Activated CD8-positive, alpha-beta memory T cell treated with anti-CD3 and anti-CD28 coated beads, Interleukin-2, amount 50 U/mL, for 1 hour (primary cell): ENCODE results near the gene KRABD2.
"Not testable (repeated sequence)": the region's sequence is repeated elsewhere in the genome, so short reads cannot be mapped to it uniquely, and the experiment has no call there.

Experiments used
- DNase-seq: peaks from one replicate; pipeline ENCODE4 v3.0.0-alpha.2; 2020; ENCODE audit errors: extremely low read depth

Gene KRABD2

DNA sequence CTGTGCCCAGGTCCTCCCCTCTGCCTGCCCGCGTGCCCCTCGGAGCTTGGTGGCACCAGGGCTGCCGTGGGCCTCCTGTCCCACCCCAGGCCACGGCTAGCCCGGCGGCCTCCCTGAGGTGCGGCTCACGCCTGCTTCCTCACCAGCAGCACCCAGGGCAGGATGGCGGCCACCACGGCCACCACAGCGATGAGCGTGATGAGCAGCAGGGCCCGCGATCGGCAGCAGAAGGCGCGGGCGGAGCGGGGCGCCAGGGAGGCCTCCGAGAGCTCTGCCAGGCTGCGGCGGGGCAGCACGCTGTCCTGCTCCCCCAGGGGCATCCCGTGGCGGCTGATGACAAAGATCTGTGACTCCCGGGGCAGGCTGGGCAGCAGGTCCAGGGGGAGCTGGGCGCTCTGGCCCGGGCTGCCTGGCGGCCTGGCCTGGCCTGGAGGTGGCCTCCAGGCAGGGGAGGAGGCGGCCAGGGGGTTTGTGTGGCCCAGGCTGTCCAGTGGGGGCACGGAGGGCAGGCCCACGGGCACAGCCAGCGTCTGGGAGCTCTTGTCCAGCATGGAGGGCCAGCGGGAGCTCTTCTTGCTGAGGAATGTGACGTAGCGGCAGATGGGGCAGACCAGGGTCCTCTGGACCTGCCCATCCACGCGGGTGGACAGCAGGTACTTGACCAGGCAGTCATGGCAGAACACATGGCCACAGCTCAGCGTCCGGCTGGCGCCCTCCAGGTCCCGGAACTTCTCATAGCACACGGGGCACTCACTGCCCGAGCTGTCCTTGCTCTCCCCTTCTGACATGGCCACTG, 16.4 kb upstream of the KRABD2 start:
- DNase-seq: no peak

DNA sequence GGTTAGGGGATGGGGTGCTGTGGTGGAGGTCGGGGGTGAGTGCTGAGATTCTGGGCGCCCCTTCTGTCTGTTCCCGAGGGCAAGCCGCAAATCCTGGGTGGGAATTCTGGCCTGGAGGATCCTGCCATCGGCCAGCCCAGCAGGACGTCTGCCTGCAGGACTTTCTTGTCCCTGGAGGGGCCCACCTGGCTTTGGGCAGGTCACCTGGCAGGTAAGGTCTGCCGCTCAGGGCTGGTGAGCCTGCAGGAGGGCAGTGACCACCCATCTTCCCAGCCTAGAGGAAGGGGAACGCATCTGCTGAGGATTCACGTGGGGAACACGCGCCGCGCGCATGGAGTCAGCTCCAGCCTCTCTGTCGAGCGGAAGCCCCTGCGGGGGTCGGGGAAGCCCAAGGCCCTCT, 15.8 kb upstream of the KRABD2 start:
- DNase-seq: no peak

GRCh38 chr17:8391711-8392110, 15.2 kb upstream of the KRABD2 start:
- DNase-seq: no peak

DNA sequence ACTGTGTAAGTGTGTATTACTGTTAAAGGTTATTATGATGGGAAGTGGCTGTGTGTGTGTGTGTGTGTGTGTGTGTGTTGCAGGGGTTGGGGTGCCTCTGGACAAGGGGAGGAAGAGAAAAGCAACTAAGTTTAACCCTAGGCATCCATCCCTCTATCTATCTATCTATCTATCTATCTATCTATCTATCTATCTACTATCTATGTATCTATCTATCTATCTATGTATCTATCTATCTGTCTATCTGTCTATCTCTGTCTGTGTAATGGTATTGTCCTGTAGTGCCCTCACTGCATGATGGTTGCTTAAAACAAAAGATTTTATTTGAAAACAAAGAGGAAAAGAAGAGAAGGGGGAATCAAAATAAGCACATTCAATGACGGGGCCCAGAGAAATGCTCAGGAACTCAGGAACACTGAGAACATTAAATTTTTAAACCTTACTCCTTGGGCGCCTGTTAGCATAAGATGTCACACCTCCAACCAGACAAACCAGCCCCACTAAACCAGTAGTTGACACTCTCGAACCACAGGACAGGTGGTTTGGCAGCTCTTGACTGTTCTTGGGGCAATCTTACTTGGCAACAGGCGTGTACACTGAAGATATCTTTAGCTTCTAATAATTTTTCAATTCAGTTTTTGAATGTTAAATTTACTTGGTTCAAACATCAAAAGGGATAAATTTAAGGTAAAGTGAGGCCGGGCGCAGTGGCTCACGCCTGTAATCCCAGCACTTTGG, 11.6 kb upstream of the KRABD2 start:
- no peak for DNase-seq

DNA sequence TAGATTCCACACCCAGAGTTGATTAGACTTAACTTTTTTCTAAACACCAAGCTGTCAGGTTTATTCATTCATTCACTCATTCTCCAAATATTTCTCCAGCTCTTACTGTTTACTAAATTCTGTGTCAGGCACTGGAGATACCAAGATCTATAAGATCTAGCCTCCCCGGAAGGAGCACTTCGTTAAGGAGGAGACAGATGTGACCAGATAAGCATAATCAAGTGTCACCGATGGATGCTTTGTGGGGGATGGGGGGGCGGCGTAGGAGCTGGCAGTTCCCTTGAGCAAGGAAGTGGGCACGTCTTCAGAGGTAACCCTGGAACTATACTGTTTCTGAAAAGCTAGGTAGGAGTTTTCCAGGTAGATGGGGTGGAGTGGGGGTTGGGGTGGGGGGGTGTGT, 10.3 kb upstream of the KRABD2 start:
- no peak for DNase-seq

- no peak for DNase-seq
Observed at GRCh38 chr17:8384801-8385378, 8.4 kb upstream of the KRABD2 start.

GRCh38 chr17:8383143-8383822, 6.8 kb upstream of the KRABD2 start, which contains the start of gene RPL26:
Gene RPL26 (minus strand): TSS chr17:8383193. CDS start chr17:8382310, 883 bp downstream.
- peak; percentile 91 for DNase-seq

- DNase-seq: no peak
Observed at GRCh38 chr17:8382880-8383142, 6.3 kb upstream of the KRABD2 start.

DNA sequence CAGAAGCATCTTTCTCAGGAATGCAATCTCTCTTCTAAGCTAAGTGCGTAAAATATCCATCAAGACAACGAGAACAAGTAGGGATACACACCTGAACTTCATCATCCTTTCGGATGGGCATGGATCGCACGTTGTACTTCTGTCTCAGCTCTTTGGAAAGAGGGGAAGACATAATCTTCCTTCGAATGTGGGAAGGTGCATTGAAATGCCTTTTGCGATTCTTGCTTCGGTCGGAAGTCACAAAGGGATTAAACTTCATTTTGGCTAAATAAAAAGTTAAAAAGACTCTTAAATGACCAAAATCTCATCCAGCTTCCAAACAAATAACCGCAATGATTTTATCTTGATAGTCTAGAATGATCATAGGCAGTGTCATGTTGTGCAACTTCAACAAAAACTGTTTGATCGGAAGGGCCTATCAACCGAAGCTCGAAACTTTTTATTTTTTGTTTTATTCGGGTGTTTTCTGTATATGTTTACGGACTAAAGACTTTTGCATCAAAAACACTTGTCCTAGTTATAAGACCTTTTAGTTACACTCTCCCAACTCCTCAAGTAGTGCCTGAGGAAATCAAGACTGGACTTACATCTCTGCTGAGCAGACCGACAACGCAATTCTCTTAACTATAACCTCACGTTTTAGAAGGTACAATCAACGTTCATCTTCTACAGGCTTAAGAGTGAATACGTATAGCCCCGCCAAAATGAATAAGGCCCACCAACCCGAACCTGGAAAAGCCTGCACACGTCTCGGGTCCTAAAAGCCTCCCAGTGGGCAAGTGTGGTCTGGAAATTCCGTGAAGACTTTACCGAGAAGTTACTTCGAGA, 5.8 kb upstream of the KRABD2 start:
- DNase-seq: no peak

DNA sequence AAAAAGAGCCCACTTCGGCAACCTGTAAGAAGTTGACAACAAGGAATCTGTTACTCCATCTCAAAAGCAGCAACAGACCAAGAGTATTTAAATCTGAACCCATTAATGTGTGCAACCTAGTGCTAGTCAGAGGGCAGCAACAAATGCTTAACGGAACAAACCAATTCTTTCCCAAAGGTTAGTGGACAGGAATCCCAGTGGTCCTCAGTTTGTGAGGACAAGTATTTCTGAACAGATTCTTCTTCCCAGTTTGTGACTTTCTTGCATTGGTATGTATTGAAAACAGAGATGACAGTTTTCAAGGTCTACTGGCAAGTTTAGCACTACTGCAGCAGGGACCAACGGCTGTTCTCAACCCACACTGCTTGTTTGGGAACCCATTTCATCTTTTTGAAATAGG, 3.5 kb upstream of the KRABD2 start:
- DNase-seq: no peak

DNA sequence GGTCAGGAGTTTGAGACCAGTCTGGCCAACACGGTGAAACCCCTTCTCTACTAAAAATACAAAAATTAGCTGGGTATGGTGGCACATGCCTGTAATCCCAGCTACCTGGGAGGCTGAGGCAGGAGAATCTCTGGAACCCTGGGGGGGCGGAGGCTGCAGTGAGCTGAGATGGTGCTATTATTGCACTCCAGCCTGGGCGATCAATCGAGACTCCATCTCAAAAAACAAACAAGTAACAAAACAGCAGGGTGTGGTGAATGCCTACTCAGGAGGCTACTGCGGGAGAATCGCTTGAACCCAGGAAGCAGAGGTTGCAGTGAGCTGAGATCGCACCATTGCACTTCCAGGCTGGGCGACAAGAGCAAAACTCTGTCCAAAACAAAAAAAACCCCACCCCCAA, 1.6 kb upstream of the KRABD2 start:
- DNase-seq: not testable (repeated sequence)

DNA sequence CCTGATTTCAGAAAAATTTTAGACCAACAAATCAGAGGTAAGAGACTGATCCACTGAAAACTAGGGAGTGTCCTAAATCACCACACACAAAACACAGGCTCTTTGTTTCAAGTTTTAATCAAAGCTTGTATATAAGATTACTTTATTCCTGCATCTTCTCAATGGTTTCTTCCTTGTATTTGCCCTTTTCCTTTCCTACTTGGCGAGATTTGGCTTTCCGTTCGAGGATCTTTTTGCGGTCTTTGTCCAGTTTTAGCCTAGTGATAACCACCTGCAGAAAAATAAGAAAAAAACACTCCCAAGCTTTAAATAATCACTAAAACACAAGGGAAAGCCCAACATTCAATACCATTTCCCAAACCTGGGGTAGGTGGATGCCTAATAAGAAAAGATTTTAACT, 918 bp upstream of the KRABD2 start:
- no peak for DNase-seq

DNA sequence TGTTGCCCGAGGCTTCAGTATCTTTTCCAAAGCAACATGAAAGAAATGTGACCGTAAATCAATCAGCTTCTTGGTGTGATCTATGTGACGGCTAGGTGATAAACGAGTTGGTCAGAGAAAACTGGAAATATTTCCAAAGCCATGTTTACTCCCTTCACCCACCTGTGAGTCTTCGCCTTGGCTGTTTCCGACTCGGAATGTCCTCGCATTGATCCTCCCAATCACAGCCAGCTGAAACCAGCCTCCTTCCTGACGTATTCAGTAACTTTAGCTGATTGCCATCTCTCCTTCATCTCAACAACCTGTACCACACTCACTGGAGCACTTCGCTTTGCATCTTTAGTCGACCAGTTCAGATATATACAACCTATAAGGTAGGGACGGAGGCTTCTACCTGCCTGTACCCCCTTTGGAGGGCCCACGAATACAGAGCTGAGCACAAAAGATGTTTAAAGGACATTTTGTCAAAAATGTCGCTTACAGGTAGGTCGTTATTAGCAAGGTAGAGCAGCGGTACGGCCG, 705 bp downstream of the KRABD2 start:
- no peak for DNase-seq

DNA sequence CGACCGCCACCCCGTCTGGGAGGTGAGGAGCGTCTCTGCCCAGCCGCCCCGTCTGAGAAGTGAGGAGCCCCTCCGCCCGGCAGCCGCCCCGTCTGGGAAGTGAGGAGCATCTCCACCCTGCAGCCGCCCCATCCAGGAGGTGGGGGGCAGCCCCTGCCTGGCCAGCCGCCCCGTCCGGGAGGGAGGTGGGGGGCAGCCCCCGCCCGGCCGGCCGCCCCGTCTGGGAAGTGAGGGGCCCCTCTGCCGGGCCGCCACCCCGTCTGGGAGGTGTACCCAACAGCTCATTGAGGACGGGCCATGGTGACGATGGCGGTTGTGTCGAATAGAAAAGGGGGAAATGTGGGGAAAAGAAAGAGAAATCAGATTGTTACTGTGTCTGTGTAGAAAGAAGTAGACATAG, 2.6 kb downstream of the KRABD2 start:
- not testable (repeated sequence) for DNase-seq

DNA sequence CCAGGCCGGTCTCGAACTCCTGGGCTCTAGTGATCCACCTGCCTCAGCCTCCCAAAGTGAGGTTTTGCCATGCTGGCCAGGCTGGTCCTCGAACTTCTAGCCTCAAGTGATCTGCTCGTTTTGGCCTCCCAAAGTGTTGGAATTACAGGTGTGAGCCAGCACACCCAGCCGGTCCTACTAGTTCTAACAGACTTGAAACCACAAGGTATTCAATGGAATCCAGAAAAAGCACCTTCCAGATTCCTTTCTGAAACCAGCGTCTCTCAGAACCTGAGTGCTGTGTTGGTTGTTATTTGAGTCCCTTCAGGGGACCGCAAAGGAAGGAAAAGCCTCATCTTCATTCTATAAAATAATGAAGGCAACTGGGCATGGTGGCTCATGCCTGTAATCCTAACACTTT, 4.1 kb downstream of the KRABD2 start:
- no peak for DNase-seq

DNA sequence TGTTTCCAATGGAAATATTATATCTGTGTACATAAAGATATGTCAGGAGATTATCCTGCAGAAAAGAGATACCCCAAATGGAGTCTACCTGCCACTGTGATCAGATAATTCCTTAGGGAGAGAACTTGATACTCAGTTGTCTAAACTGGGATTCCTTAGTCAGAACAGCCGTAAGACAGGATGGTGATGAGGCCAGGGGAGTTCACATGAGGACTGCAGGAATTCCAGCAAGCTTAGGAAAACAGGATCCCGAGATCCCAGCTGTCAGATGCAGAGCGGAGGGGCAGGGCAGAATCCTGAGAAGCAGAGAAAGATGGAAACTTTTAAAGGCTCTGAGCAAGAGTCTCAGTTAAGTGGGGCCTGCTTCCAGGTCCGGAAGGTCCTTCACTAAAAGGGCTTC, 4.7 kb downstream of the KRABD2 start:
- DNase-seq: no peak

DNA sequence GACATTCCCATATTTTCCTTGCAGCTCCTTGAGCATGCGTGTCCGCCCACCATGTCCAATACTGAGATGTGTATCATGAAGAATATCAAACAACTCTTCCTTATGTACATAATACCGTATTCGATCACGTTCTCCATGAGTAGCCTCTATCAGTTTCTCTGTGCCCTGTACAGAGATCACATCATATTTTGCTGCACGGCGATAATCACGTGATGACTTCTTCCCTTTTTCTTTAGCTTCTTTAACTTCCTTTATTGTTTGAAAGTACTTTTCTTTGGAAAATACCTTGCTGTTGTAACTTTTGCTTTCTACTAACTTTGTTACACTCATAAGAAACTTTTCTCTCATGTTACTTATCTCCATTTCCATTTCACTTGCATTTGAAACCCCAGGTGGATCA, 6.6 kb downstream of the KRABD2 start:
- no peak for DNase-seq

DNA sequence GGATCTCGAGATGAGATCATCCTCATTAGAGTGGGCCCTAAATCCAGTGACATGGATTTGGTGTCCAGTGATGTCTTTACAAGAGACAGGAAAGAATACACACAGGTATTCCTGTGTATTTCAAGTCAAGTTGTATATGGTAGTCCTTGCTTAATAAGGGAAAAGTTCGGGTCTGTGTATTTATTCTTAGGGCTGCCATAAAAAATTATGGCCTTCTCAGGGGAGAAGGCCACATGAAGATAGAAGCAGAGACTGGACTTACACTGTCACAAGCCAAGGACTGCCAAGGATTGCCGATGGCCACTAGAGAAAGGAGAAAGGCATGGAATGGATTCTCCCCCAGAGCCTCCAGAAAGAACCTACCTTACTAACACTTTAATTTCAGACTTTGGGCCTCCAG, 8.3 kb downstream of the KRABD2 start:
- DNase-seq: no peak

DNA sequence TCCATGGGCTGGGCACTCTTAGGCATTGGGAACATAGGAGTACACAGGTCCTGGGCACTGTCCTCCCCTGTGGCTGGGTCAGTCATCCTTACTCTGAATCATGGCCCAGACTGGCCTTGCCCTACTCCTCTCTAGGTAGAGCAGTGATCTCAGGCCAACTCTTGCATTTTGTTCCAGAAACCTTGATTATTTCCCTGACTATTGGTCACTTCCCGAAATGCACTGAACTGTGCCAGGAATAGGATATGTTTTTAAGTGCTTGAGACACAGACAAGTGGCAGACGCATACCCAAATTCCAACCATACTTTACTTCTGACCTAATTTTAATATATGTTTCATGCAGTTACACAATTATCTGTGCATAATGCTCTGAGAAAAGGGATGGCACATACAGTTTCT, 10.3 kb downstream of the KRABD2 start:
- DNase-seq: no peak

GRCh38 chr17:8365143-8365542, 11.4 kb downstream of the KRABD2 start:
- DNase-seq: no peak

GRCh38 chr17:8362651-8363332, 13.7 kb downstream of the KRABD2 start:
- DNase-seq: no peak
